ENCODE results near the gene ARHGEF33. TPM values are rescaled to one million over a fixed set of nuclear protein-coding genes. Genes with fewer than 3 reads are reported as not detected.
A peak's percentile ranks its signal among the peaks of the same experiment; 100 is the strongest.

Gene ARHGEF33
- total RNA-seq, 2 experiments from 2014 or later: 0.38 TPM; not detected in 1

- BruUV-seq (replicated peaks): no TSS peak
- no peak for TF ChIP-seq CTCF (conservative IDR thresholded peaks at IDR 0.05; ENCODE audit: low read length)
- TF ChIP-seq EZH2phosphoT487 (IDR thresholded peaks at IDR 0.05; ENCODE audit: borderline replicate concordance, low read depth, low read length): no peak
- intact Hi-C loops (cut with micrococcal nuclease; ENCODE audit: unreplicated experiment): loop anchor here (5.0 to 10.0 kb wide), 2 partner anchors 108 to 776 kb away; no protein-coding TSS in a partner anchor
- peak overlapping the region; percentile 41 for H2AFZ ChIP-seq (ENCODE audit: low read length)
- CTCF ChIA-PET (ENCODE audit: unreplicated experiment): no interaction called here
- no peak overlapping the region for H3K4me3 ChIP-seq (ENCODE audit: low read depth, low read length, poor library complexity, severe bottlenecking)
- DNase-seq (ENCODE audit: low spot score): no peak
- H3K9me2 ChIP-seq (ENCODE audit: insufficient read depth, low read length): no peaks in the 10 kb centered on the region
- no peaks in the 10 kb centered on the region for H3K36me3 ChIP-seq (ENCODE audit: insufficient read depth, low read length)
- H3K4me2 ChIP-seq (ENCODE audit: low read length): no peak overlapping the region
- no peaks in the 10 kb centered on the region for H4K20me1 ChIP-seq (ENCODE audit: insufficient read depth, low read length)
- POLR2A ChIA-PET: interaction anchor here (0.6 kb wide), 1 partner anchor 272 kb away, joined by 3 read pairs; no protein-coding TSS in a partner anchor
- H3K27ac ChIP-seq (ENCODE audit: low read depth, low read length, poor library complexity, severe bottlenecking): no peak overlapping the region
- H3K79me2 ChIP-seq (ENCODE audit: insufficient read depth, low read depth, low read length): no peaks in the 10 kb centered on the region
- no peaks in the 10 kb centered on the region for H3K4me1 ChIP-seq (ENCODE audit: insufficient read depth, low read length, poor library complexity, severe bottlenecking)
- H3K9me3 ChIP-seq (ENCODE audit: low read length): no peaks in the 10 kb centered on the region
Measured at GRCh38 chr2:38948995-38949394, 59.3 kb downstream of the ARHGEF33 start.

- no peak overlapping the region for H2AFZ ChIP-seq (ENCODE audit: low read length)
- ChIA-PET POLR2A (interaction anchor here (0.9 kb wide), 2 partner anchors 27 to 30 kb away, joined by 3 read pairs; no protein-coding TSS in a partner anchor), CTCF (ENCODE audit: unreplicated experiment) (no interaction called here)
- H3K4me3 ChIP-seq (ENCODE audit: low read depth, low read length, poor library complexity, severe bottlenecking): no peak overlapping the region
- no peaks in the 10 kb centered on the region for H3K4me1 ChIP-seq (ENCODE audit: insufficient read depth, low read length, poor library complexity, severe bottlenecking)
- intact Hi-C loops (cut with micrococcal nuclease; ENCODE audit: unreplicated experiment): no loop called here
- no peak overlapping the region for H3K4me2 ChIP-seq (ENCODE audit: low read length)
- no peaks in the 10 kb centered on the region for H3K9me3 ChIP-seq (ENCODE audit: low read length)
- H3K79me2 ChIP-seq (ENCODE audit: insufficient read depth, low read depth, low read length): no peaks in the 10 kb centered on the region
- TF ChIP-seq EZH2phosphoT487 (IDR thresholded peaks at IDR 0.05; ENCODE audit: borderline replicate concordance, low read depth, low read length): no peak
- TF ChIP-seq CTCF (conservative IDR thresholded peaks at IDR 0.05; ENCODE audit: low read length): no peak
- H3K36me3 ChIP-seq (ENCODE audit: insufficient read depth, low read length): no peaks in the 10 kb centered on the region
- H3K27ac ChIP-seq (ENCODE audit: low read depth, low read length, poor library complexity, severe bottlenecking): no peak overlapping the region
- no TSS peak for BruUV-seq (replicated peaks)
- DNase-seq (ENCODE audit: low spot score): no peak
- no peaks in the 10 kb centered on the region for H3K9me2 ChIP-seq (ENCODE audit: insufficient read depth, low read length)
- H4K20me1 ChIP-seq (ENCODE audit: insufficient read depth, low read length): no peaks in the 10 kb centered on the region
Measured at GRCh38 chr2:38951766-38952165, 62.1 kb downstream of the ARHGEF33 start.

- no peak for DNase-seq (ENCODE audit: low spot score)
- POLR2A ChIA-PET: interaction anchor here (1.0 kb wide), 1 partner anchor 59 kb away, joined by 3 read pairs; no protein-coding TSS in a partner anchor
- no peak overlapping the region for H3K4me2 ChIP-seq (ENCODE audit: low read length)
- no peak overlapping the region for H3K4me3 ChIP-seq (ENCODE audit: low read depth, low read length, poor library complexity, severe bottlenecking)
- no peaks in the 10 kb centered on the region for H3K9me3 ChIP-seq (ENCODE audit: low read length)
- H3K27ac ChIP-seq (ENCODE audit: low read depth, low read length, poor library complexity, severe bottlenecking): no peak overlapping the region
- H2AFZ ChIP-seq (ENCODE audit: low read length): no peak overlapping the region
- intact Hi-C loops (cut with micrococcal nuclease; ENCODE audit: unreplicated experiment): no loop called here
- H4K20me1 ChIP-seq (ENCODE audit: insufficient read depth, low read length): no peaks in the 10 kb centered on the region
- no peaks in the 10 kb centered on the region for H3K36me3 ChIP-seq (ENCODE audit: insufficient read depth, low read length)
- no peaks in the 10 kb centered on the region for H3K79me2 ChIP-seq (ENCODE audit: insufficient read depth, low read depth, low read length)
- CTCF ChIA-PET (ENCODE audit: unreplicated experiment): no interaction called here
- TF ChIP-seq CTCF (conservative IDR thresholded peaks at IDR 0.05; ENCODE audit: low read length): no peak
- no peak for TF ChIP-seq EZH2phosphoT487 (IDR thresholded peaks at IDR 0.05; ENCODE audit: borderline replicate concordance, low read depth, low read length)
- BruUV-seq (replicated peaks): no TSS peak
- no peaks in the 10 kb centered on the region for H3K4me1 ChIP-seq (ENCODE audit: insufficient read depth, low read length, poor library complexity, severe bottlenecking)
- H3K9me2 ChIP-seq (ENCODE audit: insufficient read depth, low read length): no peaks in the 10 kb centered on the region
Measured at GRCh38 chr2:38957972-38958371, 68.3 kb downstream of the ARHGEF33 start.
